Vagina (tissue), 2 donors: ENCODE measurements around the gene ARMCX1.

ENCODE experiments used
- CTCF ChIP-seq, 3 experiments: fragments of 450-650 bp in 2 of 3; fragments of 200-600 bp in 1 of 3; sonication (generic) in 1 of 3; IDR thresholded peaks; one replicate each; pipeline ENCODE4 v1.5.1; 2017 to 2019; ENCODE audit warnings: antibody characterized with exemption in 3 of 3, mild to moderate bottlenecking in 2 of 3, moderate library complexity in 2 of 3
- POLR2A ChIP-seq, 2 donors: fragments of 450-650 bp; IDR thresholded peaks; one replicate each; pipeline ENCODE4 v1.6.1; 2017; ENCODE audit warnings: antibody characterized with exemption in 2 of 2, mild to moderate bottlenecking in 2 of 2, moderate library complexity in 2 of 2
- POLR2AphosphoS5 ChIP-seq, 2 donors: sonication (generic); formaldehyde crosslinking; IDR thresholded peaks; one replicate each; pipeline ENCODE4 v1.9.0; 2017; ENCODE audit warnings: antibody characterized with exemption in 2 of 2, mild to moderate bottlenecking in 2 of 2, low read depth in 1 of 2; ENCODE audit not compliant: insufficient read depth in 1 of 2

- TF ChIP-seq POLR2AphosphoS5 (IDR thresholded peaks at IDR 0.05; ENCODE audit: insufficient read depth in 1 of 2, low read depth in 1 of 2): no peak
- TF ChIP-seq POLR2A (IDR thresholded peaks at IDR 0.05): no peak
- TF ChIP-seq CTCF (IDR thresholded peaks at IDR 0.05): no peak
Measured at GRCh38 chrX:101551380-101551767, 1.0 kb downstream of the ARMCX1 start.
